ENCODE measurements around the gene TIMM44. TPM values are rescaled to one million over a fixed set of nuclear protein-coding genes. Genes with fewer than 3 reads are reported as not detected.

TIMM44 gene
- total RNA-seq, 1 donor, result 57.9 TPM

DNA sequence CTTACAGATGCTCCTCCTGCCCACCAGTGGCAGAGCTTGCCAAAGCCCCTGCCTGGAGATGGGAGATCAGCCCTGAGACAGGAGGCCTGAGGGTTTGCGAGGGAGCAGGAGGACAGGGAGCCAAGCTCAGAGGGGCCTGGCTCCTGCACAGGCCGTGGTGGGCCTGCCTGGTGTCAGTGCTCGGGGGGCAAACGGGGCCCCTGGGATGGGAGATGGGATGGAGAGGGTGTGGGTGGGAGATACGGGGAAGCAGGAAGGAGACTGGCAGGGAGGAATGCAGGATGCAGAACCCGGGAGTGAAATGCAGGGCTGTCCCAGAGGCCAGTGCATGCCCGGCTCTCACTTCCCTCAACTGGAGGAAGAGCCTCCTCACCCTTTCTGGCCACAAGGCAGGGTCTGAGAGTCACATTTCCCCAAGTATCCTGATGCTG lies 42.0 kb upstream of the TIMM44 start:
- no peak overlapping the region for H3K4me3 ChIP-seq (ENCODE audit: low read depth, low read length)
- DNase-seq (ENCODE audit: low read depth), result no peak
- TF ChIP-seq, protein P1, sequence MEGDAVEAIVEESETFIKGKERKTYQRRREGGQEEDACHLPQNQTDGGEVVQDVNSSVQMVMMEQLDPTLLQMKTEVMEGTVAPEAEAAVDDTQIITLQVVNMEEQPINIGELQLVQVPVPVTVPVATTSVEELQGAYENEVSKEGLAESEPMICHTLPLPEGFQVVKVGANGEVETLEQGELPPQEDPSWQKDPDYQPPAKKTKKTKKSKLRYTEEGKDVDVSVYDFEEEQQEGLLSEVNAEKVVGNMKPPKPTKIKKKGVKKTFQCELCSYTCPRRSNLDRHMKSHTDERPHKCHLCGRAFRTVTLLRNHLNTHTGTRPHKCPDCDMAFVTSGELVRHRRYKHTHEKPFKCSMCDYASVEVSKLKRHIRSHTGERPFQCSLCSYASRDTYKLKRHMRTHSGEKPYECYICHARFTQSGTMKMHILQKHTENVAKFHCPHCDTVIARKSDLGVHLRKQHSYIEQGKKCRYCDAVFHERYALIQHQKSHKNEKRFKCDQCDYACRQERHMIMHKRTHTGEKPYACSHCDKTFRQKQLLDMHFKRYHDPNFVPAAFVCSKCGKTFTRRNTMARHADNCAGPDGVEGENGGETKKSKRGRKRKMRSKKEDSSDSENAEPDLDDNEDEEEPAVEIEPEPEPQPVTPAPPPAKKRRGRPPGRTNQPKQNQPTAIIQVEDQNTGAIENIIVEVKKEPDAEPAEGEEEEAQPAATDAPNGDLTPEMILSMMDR (IDR thresholded peaks at IDR 0.05; ENCODE audit: insufficient read depth, low read depth, low read length), result no peak

DNA sequence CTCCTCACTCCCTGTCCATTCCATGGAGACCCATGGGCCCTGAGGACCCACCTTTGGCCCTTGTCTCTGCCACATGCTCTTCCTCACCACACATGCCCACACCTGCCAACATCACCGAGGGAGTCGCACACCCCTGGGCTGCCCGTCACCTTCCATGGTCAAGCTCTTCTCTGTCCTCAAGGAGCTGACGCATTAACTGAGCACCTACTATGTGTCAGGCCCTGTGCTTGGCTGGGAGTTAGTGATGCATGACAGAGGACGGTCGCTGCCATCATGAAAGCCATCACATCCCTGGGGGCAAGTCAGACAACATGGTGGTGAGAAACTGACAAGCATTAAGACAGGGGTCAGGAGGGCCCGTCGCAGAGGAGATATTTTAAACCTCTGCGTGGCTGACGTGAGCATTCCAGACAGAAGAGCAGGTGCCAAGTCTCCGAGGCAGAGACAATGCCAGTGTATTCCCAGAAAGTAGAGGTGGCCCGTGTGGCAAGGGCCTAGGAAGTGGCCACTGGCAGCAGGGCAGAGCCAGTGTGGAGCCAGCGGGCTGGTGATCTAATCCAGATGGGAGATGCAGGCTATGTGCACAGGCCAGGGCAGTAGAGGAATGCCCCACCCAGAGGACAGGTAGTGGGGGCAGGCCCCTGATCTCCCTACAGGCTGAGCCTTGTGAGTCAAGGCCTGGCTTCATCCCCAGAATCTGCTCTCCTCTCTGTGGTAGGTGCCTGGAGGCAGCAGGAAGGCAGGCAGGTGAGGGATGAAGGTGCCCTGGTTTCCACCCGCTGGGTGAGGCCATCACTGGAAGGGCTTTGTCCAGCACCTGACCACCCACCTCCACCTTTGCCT lies 40.8 kb upstream of the TIMM44 start:
- no peak for DNase-seq (ENCODE audit: low read depth)
- TF ChIP-seq, protein P1 (IDR thresholded peaks at IDR 0.05; ENCODE audit: insufficient read depth, low read depth, low read length), result no peak
- H3K4me3 ChIP-seq (ENCODE audit: low read depth, low read length), result no peak overlapping the region

DNA sequence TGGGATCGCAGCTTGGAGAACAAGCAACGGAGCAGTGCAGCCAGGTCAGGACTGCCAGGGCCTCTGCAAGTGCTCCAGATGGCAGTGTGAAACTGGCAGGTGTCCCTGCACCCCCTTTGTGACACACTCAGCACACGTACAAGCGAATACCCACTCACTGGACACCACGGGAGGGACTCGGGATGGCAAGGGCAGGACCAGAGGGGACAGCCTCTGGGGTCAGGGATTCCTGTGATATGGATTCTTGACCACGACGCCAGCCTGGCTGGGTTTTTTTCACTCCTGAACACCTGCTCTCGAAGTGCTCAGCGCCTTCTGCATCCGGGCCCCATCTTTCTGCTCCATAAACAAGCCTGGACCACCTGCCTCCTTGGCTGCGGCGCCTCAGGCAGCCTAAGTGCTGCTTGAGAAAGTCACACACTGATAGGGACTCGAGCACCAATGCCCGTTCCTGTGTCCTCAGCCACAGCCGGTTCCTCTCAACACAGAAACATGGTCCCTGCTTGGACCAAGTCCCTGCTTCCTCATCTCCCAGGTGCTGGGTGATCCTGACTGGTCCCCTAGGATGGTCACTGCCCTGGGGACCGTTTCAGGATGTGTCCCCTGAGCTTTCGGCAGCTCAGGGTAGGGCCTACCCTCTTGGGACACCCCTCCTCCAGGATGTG lies 40.0 kb upstream of the TIMM44 start:
- no peak overlapping the region for H3K4me3 ChIP-seq (ENCODE audit: low read depth, low read length)
- no peak for DNase-seq (ENCODE audit: low read depth)
- TF ChIP-seq, protein P1 (IDR thresholded peaks at IDR 0.05; ENCODE audit: insufficient read depth, low read depth, low read length), result no peak

DNA sequence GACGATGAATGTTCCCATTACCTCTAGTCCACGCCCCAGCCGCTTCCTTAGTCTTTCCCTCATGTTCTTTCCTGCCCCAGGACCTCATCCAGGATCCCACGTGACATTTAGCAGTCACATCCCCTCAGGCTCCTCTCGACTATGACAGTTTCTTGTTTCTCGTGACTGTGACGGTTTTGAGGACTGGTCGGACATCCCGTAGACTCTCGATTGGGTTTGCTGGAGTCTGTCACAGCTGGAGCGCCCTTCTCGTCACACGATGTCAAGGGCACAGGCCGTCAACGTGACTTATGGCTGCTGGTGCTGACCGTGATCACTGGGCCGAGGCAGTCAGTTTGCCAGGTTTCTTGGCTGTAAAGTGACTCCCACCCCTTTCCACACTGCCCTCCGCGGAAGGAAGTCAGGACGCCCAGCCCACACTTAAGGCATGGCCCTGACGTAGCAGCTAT lies 39.2 kb upstream of the TIMM44 start:
- TF ChIP-seq, protein P1 (IDR thresholded peaks at IDR 0.05; ENCODE audit: insufficient read depth, low read depth, low read length), result no peak
- no peak overlapping the region for H3K4me3 ChIP-seq (ENCODE audit: low read depth, low read length)
- no peak for DNase-seq (ENCODE audit: low read depth)

DNA sequence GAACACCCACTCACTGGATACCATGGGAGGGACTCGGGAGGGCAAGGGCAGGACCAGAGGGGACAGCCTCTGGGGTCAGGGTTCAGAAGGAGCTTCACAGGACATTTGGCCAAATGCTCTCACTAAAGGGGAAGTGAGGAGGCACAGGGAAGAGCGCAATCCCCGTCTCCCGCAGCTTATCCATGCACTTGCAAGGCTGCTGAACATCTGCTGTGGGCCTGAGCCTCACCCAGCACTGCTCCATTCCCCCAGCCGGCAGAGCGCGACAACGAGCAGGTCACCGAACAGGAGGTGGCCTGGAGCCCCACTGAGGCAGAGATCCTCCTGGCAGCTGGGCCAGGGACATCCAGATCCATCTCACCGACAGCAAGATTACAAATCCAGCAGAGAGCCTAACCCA lies 38.6 kb upstream of the TIMM44 start:
- DNase-seq (ENCODE audit: low read depth), result no peak
- no peak overlapping the region for H3K4me3 ChIP-seq (ENCODE audit: low read depth, low read length)
- TF ChIP-seq, protein P1 (IDR thresholded peaks at IDR 0.05; ENCODE audit: insufficient read depth, low read depth, low read length), result no peak

DNA sequence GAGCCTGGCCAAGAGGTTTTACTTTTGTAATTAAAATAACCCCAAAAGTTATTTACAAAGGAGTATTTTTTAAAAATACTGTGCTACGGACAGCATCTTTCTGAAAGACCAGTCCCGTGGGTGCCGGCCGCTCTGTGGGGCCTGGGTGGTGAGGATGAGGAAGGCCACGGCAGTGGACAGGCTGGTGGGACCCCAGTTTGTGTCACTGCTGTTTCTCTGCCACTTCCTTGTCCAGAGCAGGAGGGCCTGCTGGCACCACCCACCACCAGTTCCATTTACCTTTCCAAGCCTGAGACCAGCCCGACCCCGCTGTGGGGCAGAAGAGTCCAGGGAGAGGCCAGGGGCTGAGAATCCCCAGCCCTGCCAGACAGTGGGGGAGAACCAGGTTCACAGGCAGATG lies 38.2 kb upstream of the TIMM44 start:
- TF ChIP-seq, protein P1 (IDR thresholded peaks at IDR 0.05; ENCODE audit: insufficient read depth, low read depth, low read length), result no peak
- no peak for DNase-seq (ENCODE audit: low read depth)
- no peak overlapping the region for H3K4me3 ChIP-seq (ENCODE audit: low read depth, low read length)
